ENCODE results near the gene SYNPO2L. TPM values are rescaled to one million over a fixed set of nuclear protein-coding genes. Genes with fewer than 3 reads are reported as not detected.
"Not testable (repeated sequence)": the region's sequence is repeated elsewhere in the genome, so short reads cannot be mapped to it uniquely, and the experiment has no call there.

The SYNPO2L gene
- total RNA-seq, 1 experiment from 2014 or later: 0.63 TPM

DNA sequence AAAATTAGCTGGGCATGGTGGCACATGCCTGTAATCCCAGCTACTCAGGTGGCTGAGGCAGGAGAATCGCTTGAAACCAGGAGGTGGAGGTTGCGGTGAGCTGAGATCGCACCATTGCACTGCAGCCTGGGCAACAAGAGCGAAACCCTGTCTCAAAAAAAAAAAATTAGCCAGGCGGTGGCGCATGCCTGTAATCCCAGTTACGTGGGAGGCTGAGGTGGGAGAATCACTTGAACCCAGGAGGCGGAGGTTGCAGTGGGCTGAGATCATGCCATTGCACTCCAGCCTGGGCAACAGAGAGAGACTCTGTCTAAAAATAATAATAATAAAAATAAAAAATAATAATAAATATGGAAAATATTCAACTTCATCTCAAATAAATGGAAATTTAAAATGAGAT is 38.7 kb downstream of the SYNPO2L start:
- not testable (repeated sequence) for DNase-seq (ENCODE audit: low read depth)

DNA sequence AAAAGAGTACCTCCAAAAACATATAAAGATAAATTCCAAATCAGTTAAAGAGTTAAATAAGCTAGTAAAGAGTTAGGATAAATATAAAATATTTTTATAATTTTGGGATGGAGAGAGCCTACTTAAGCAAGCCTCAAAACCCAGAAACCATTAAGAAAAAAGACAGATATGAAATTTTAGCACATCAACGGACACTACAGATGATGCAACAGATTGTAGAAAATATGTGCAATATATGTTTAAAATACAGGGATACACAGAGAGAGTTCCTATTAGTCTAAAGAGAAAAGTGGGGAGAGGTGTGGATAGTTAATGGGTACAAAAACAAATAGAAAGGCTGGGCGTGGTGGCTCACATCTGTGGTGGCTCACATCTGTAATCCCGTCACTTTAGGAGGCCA is 41.1 kb downstream of the SYNPO2L start:
- DNase-seq (ENCODE audit: low read depth): no peak

DNA sequence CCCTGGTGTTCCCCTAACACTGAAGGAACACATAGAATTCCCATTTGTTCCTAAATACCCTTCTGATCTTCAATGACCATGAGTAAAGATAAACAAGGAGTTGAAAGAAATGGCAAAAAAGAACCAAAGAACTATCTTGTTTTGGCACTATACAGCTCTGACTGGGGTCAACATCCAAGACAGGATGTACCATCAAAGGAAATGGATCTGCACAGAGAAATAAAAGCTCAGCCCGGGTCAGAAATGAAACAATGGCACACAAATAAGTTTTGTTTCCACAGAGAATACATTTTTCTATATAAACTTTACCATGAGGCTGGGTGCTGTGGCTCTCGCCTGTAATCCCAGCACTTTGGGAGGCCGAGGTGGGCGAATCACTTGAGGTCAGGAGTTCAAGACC is 46.7 kb downstream of the SYNPO2L start:
- DNase-seq (ENCODE audit: low read depth): no peak

DNA sequence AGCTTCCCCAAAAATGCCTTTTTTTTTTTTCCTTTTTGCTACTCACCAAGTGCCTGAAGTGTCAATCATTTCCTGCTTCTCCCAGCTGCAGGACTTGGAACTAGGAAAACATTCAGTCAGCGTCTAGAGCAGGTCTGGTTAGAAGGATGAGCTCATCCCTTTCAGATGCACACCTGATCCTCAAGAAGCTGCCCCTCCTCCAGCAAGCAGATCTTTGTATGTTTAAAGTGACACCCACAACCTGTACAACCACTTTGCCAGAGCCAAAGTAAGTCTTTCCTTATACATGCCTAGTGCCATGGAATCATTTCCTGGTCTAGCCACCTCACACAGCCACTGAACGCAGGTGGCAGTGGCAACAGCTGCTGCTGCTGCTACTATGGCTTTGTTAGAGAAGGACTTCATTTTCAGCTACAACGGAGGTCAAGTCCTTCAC is 54.3 kb downstream of the SYNPO2L start:
- peak; percentile 30 for DNase-seq (ENCODE audit: low read depth)

DNA sequence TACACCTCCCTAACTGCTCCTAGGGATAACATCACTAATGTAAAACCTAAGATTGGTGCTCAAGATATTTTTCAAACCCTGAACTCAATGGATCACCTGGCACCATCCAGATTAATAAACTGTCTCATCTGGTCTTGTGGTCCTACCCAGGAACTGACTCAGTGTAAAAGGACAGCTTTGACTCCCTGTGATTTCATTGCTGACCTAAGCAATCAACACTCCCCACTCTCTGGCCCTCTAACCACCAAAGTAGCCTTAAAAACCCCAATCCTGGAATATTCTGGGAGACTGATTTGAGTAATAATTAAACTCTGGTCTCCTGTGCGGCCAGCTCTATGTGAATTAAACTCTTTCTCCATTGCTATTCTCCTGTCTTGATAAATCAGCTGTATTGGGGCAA is 58.5 kb downstream of the SYNPO2L start:
- peak; percentile 69 for DNase-seq (ENCODE audit: low read depth)

Other genes starting within 250 kb of the SYNPO2L start
- 155 and 159 TPM in 2 replicates for gene ANXA7, start 242.0 kb downstream of the SYNPO2L start, total RNA-seq (2014; rRNA removed)
- gene MSS51, start 222.5 kb downstream of the SYNPO2L start, total RNA-seq (2014; rRNA removed): 1.4 and 2.5 TPM in 2 replicates
- 23.3 and 35.7 TPM in 2 replicates for gene PPP3CB, start 160.0 kb downstream of the SYNPO2L start, total RNA-seq (2014; rRNA removed)
- gene USP54, start 64.7 kb downstream of the SYNPO2L start, total RNA-seq (2014; rRNA removed): 19.2 and 43.2 TPM in 2 replicates
- not detected in 2 replicates for gene MYOZ1, start 14.6 kb downstream of the SYNPO2L start, total RNA-seq (2014; rRNA removed)
- 1.0 and 2.5 TPM in 2 replicates for gene AGAP5, start 42.1 kb upstream of the SYNPO2L start, total RNA-seq (2014; rRNA removed)
- 66.2 and 77.2 TPM in 2 replicates for gene SEC24C, start 88.3 kb upstream of the SYNPO2L start, total RNA-seq (2014; rRNA removed)
- 32.5 and 40.1 TPM in 2 replicates for gene CHCHD1, start 126.0 kb upstream of the SYNPO2L start, total RNA-seq (2014; rRNA removed)
- gene ZSWIM8, start 129.6 kb upstream of the SYNPO2L start, total RNA-seq (2014; rRNA removed): 57.6 and 85.6 TPM in 2 replicates
- gene NDST2, start 155.6 kb upstream of the SYNPO2L start, total RNA-seq (2014; rRNA removed): 20.7 and 29.2 TPM in 2 replicates
- gene CAMK2G, start 218.5 kb upstream of the SYNPO2L start, total RNA-seq (2014; rRNA removed): 16.4 and 20.8 TPM in 2 replicates

Data from LHCN-M2 (cell line).